ENCODE data around the gene KRT86.

DNA sequence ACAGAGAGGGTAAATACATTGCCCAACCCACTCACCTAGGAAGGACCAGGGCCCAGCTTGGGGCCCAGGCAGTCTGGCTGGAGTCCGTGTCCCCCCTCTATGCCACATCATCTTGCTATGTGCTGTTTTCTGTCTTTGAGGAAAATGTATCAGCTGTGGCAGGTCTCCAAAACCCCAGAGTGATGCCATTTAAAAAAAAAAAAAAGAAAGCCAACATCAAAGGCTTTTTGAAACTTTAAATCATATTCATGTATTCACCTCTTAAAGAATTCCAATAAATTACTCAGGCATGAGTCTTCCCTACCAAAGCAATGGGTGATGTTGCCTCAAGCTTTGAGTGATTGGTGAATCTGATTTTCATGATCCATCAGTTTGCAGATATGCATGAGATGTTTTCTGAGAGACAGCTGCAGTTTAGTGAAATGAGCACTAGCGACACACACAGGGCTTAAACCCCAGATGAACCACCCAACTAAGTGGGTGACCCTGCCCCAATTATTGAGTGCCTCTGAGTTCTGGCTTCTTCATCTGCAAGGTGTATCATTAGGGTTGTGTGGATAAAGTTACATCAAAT is 10.8 kb downstream of the KRT86 start:
- no peak for TF ChIP-seq EZH2 (IDR thresholded peaks at IDR 0.05; ENCODE audit: borderline replicate concordance, insufficient read depth, low read depth, low read length, poor library complexity, severe bottlenecking)
- TF ChIP-seq, protein P1, sequence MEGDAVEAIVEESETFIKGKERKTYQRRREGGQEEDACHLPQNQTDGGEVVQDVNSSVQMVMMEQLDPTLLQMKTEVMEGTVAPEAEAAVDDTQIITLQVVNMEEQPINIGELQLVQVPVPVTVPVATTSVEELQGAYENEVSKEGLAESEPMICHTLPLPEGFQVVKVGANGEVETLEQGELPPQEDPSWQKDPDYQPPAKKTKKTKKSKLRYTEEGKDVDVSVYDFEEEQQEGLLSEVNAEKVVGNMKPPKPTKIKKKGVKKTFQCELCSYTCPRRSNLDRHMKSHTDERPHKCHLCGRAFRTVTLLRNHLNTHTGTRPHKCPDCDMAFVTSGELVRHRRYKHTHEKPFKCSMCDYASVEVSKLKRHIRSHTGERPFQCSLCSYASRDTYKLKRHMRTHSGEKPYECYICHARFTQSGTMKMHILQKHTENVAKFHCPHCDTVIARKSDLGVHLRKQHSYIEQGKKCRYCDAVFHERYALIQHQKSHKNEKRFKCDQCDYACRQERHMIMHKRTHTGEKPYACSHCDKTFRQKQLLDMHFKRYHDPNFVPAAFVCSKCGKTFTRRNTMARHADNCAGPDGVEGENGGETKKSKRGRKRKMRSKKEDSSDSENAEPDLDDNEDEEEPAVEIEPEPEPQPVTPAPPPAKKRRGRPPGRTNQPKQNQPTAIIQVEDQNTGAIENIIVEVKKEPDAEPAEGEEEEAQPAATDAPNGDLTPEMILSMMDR (IDR thresholded peaks at IDR 0.05) = no peak
